Measurements from ENCODE around the gene LFNG.
"Not testable (repeated sequence)": the region's sequence is repeated elsewhere in the genome, so short reads cannot be mapped to it uniquely, and the experiment has no call there.

LFNG gene

GRCh38 chr7:2559283-2559950 lies 39.8 kb downstream of the LFNG start:
- Histone ChIP-seq H3K4ac (ENCODE audit: low read depth, low read length) (peak overlapping the region; percentile 3), H3K4me1 (ENCODE audit: control insufficient read depth in 1 of 2, insufficient read depth in 2 of 2, low read length in 2 of 2) (peaks cover 4 to 9% of the 10 kb centered on the region in 2 experiments), H2BK120ac (ENCODE audit: insufficient read depth, low read length, poor library complexity) (peak overlapping the region; percentile 18), H3K9me3 (ENCODE audit: insufficient read depth, low read depth, low read length) (no peaks in the 10 kb centered on the region), H3K36me3 (ENCODE audit: control insufficient read depth in 1 of 2, insufficient read depth in 2 of 2, low read length in 2 of 2) (peaks cover 2 to 5% of the 10 kb centered on the region in 2 experiments), H3K27me3 (ENCODE audit: insufficient read depth, low read length) (no peaks in the 10 kb centered on the region), H3K4me3 (ENCODE audit: low read depth, low read length) (peak overlapping the region; percentile 88), H2AK5ac (ENCODE audit: low read length) (no peak overlapping the region), H3K23ac (ENCODE audit: low read length) (no peak overlapping the region), H3K9ac (ENCODE audit: low read length) (peak overlapping the region; percentile 84), H4K8ac (ENCODE audit: low read depth, low read length) (peak overlapping the region; percentile 66), H3K4me2 (ENCODE audit: low read length) (peak overlapping the region; percentile 98), H2BK5ac (ENCODE audit: low read depth, low read length, poor library complexity) (peak overlapping the region; percentile 94), H3K27ac (ENCODE audit: low read depth, low read length) (peak overlapping the region; percentile 91), H3K18ac (ENCODE audit: low read length) (peak overlapping the region; percentile 90), H3K14ac (ENCODE audit: low read length) (peak overlapping the region; percentile 82), H3K79me2 (ENCODE audit: control insufficient read depth, insufficient read depth, low read length, poor library complexity) (peaks cover 14% of the 10 kb centered on the region), H2AFZ (ENCODE audit: insufficient read depth, low read length, poor library complexity) (peak overlapping the region; percentile 88), H4K91ac (ENCODE audit: low read depth, low read length) (peak overlapping the region; percentile 87), H3K79me1 (ENCODE audit: low read length) (peaks cover 20% of the 10 kb centered on the region), H2BK12ac (ENCODE audit: low read length) (peak overlapping the region; percentile 14), H4K12ac (ENCODE audit: low read depth, low read length) (peak overlapping the region; percentile 1)
- peak; percentile 95 to 97 for DNase-seq
- WGBS (ENCODE audit: extremely low coverage, insufficient coverage, insufficient read length), result no CpG with 5 or more reads among the region's 53 CpGs

DNA sequence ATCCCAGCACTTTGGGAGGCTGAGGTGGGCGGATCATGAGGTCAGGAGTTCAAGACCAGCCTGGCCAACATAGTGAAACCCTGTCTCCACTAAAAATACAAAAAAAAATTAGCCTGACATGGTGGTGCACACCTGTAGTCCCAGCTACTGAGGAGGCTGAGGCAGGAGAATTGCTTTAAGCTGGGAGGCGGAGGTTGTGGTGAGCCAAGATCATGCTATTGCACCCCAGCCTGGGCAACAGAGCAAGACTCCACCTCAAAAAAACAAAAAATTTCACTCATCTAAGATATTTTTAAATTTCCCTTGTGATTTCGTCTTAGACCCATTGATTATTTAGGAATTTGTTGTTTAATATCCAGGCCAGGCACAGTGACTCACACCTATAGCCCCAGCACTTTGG lies 44.4 kb downstream of the LFNG start:
- not testable (repeated sequence) for DNase-seq; H3K36me3 ChIP-seq (ENCODE audit: control insufficient read depth in 1 of 2, insufficient read depth in 2 of 2, low read length in 2 of 2); H3K4ac ChIP-seq (ENCODE audit: low read depth, low read length); H2BK5ac ChIP-seq (ENCODE audit: low read depth, low read length, poor library complexity); H2AK5ac ChIP-seq (ENCODE audit: low read length); H3K14ac ChIP-seq (ENCODE audit: low read length); H3K79me1 ChIP-seq (ENCODE audit: low read length); H3K4me2 ChIP-seq (ENCODE audit: low read length); H3K27me3 ChIP-seq (ENCODE audit: insufficient read depth, low read length); H2AFZ ChIP-seq (ENCODE audit: insufficient read depth, low read length, poor library complexity); H2BK120ac ChIP-seq (ENCODE audit: insufficient read depth, low read length, poor library complexity); H4K12ac ChIP-seq (ENCODE audit: low read depth, low read length); H3K4me1 ChIP-seq (ENCODE audit: control insufficient read depth in 1 of 2, insufficient read depth in 2 of 2, low read length in 2 of 2); H2BK12ac ChIP-seq (ENCODE audit: low read length); H3K27ac ChIP-seq (ENCODE audit: low read depth, low read length); H3K79me2 ChIP-seq (ENCODE audit: control insufficient read depth, insufficient read depth, low read length, poor library complexity); H3K18ac ChIP-seq (ENCODE audit: low read length); H3K23ac ChIP-seq (ENCODE audit: low read length); H4K91ac ChIP-seq (ENCODE audit: low read depth, low read length); H3K4me3 ChIP-seq (ENCODE audit: low read depth, low read length); H3K9ac ChIP-seq (ENCODE audit: low read length); H3K9me3 ChIP-seq (ENCODE audit: insufficient read depth, low read depth, low read length); H4K8ac ChIP-seq (ENCODE audit: low read depth, low read length)
- no CpG with 5 or more reads among the region's 3 CpGs for WGBS (ENCODE audit: extremely low coverage, insufficient coverage, insufficient read length)

- Histone ChIP-seq H4K91ac (ENCODE audit: low read depth, low read length) (no peak overlapping the region), H2AK5ac (ENCODE audit: low read length) (no peak overlapping the region), H2BK120ac (ENCODE audit: insufficient read depth, low read length, poor library complexity) (no peak overlapping the region), H3K14ac (ENCODE audit: low read length) (no peak overlapping the region), H3K79me2 (ENCODE audit: control insufficient read depth, insufficient read depth, low read length, poor library complexity) (no peaks in the 10 kb centered on the region), H2BK12ac (ENCODE audit: low read length) (no peak overlapping the region), H3K18ac (ENCODE audit: low read length) (no peak overlapping the region), H3K36me3 (ENCODE audit: control insufficient read depth in 1 of 2, insufficient read depth in 2 of 2, low read length in 2 of 2) (peaks cover 5 to 9% of the 10 kb centered on the region in 2 experiments), H3K23ac (ENCODE audit: low read length) (peak overlapping the region; percentile 54), H4K12ac (ENCODE audit: low read depth, low read length) (no peak overlapping the region), H3K4me3 (ENCODE audit: low read depth, low read length) (peak overlapping the region; percentile 0), H2AFZ (ENCODE audit: insufficient read depth, low read length, poor library complexity) (no peak overlapping the region), H3K9ac (ENCODE audit: low read length) (no peak overlapping the region), H3K27me3 (ENCODE audit: insufficient read depth, low read length) (no peaks in the 10 kb centered on the region), H3K4me2 (ENCODE audit: low read length) (no peak overlapping the region), H3K27ac (ENCODE audit: low read depth, low read length) (no peak overlapping the region), H4K8ac (ENCODE audit: low read depth, low read length) (no peak overlapping the region), H3K4me1 (ENCODE audit: control insufficient read depth in 1 of 2, insufficient read depth in 2 of 2, low read length in 2 of 2) (peaks cover 0 to 1% of the 10 kb centered on the region in 2 experiments), H2BK5ac (ENCODE audit: low read depth, low read length, poor library complexity) (no peak overlapping the region), H3K4ac (ENCODE audit: low read depth, low read length) (no peak overlapping the region), H3K79me1 (ENCODE audit: low read length) (no peaks in the 10 kb centered on the region), H3K9me3 (ENCODE audit: insufficient read depth, low read depth, low read length) (peaks cover 4% of the 10 kb centered on the region)
- DNase-seq, result no peak
- no CpG with 5 or more reads among the region's 12 CpGs for WGBS (ENCODE audit: extremely low coverage, insufficient coverage, insufficient read length)
Observed at GRCh38 chr7:2564970-2565540, 45.5 kb downstream of the LFNG start.

DNA sequence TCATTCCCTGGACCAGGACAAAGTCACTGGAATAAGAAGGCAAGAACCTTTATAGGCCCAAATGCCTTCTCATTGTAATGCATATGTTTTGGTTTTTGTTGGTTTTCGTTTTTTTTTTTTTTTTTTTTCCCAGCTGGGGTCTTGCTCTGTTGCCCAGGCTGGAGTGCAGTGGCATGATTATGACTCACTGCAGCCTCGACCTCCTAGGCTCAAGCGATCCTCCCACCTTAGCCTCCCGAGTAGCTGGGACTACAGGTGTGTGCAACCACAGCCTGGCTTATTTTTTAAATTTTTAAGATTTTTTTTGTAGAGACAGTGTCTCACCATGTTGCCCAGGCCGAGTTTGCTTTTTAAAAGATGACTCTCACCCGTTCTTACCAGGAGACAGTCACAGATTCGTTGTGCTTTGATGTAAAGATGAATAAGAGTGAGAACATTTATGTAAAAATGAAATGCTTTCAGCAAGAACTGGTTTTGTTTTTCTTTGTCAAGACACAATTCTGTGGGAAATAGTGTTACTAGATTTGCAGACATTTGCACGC lies 46.8 kb downstream of the LFNG start:
- Histone ChIP-seq H4K12ac (ENCODE audit: low read depth, low read length) (no peak overlapping the region), H2AK5ac (ENCODE audit: low read length) (no peak overlapping the region), H3K27ac (ENCODE audit: low read depth, low read length) (no peak overlapping the region), H3K14ac (ENCODE audit: low read length) (no peak overlapping the region), H3K9me3 (ENCODE audit: insufficient read depth, low read depth, low read length) (peaks cover 4% of the 10 kb centered on the region), H2BK120ac (ENCODE audit: insufficient read depth, low read length, poor library complexity) (no peak overlapping the region), H2BK12ac (ENCODE audit: low read length) (no peak overlapping the region), H3K23ac (ENCODE audit: low read length) (no peak overlapping the region), H4K8ac (ENCODE audit: low read depth, low read length) (no peak overlapping the region), H3K27me3 (ENCODE audit: insufficient read depth, low read length) (no peaks in the 10 kb centered on the region), H2AFZ (ENCODE audit: insufficient read depth, low read length, poor library complexity) (no peak overlapping the region), H4K91ac (ENCODE audit: low read depth, low read length) (no peak overlapping the region), H2BK5ac (ENCODE audit: low read depth, low read length, poor library complexity) (no peak overlapping the region), H3K36me3 (ENCODE audit: control insufficient read depth in 1 of 2, insufficient read depth in 2 of 2, low read length in 2 of 2) (peaks cover 5 to 9% of the 10 kb centered on the region in 2 experiments), H3K4me3 (ENCODE audit: low read depth, low read length) (no peak overlapping the region), H3K18ac (ENCODE audit: low read length) (no peak overlapping the region), H3K4ac (ENCODE audit: low read depth, low read length) (no peak overlapping the region), H3K79me2 (ENCODE audit: control insufficient read depth, insufficient read depth, low read length, poor library complexity) (no peaks in the 10 kb centered on the region), H3K4me2 (ENCODE audit: low read length) (no peak overlapping the region), H3K79me1 (ENCODE audit: low read length) (no peaks in the 10 kb centered on the region), H3K4me1 (ENCODE audit: control insufficient read depth in 1 of 2, insufficient read depth in 2 of 2, low read length in 2 of 2) (no peaks in the 10 kb centered on the region), H3K9ac (ENCODE audit: low read length) (no peak overlapping the region)
- peak in 1 of 2 donors; percentile 25 for DNase-seq
- whole genome bisulfite sequencing (ENCODE audit: extremely low coverage, insufficient coverage, insufficient read length), result no CpG with 5 or more reads among the region's 8 CpGs
